H9 (cell line): ENCODE measurements around the gene OR7A10. TPM values are rescaled to one million over a fixed set of nuclear protein-coding genes. Genes with fewer than 3 reads are reported as not detected.

Experiments
- DNase-seq: peaks from one replicate; pipeline ENCODE4 v3.0.0-alpha.2; 2017
- H2AFZ ChIP-seq: one replicate; pipeline ENCODE4 v1.6.1; 2013; ENCODE audit warnings: mild to moderate bottlenecking, low read length, control low read depth, moderate library complexity
- H2AK5ac ChIP-seq: 2 replicates; pipeline ENCODE4 v1.6.1; 2013; ENCODE audit warnings: low read length, control low read depth, mixed read lengths; ENCODE audit not compliant: insufficient read length
- H2BK120ac ChIP-seq: one replicate; pipeline ENCODE4 v1.6.1; 2013; ENCODE audit warnings: low read depth, mild to moderate bottlenecking, low read length, control low read depth, inconsistent platforms; ENCODE audit not compliant: poor library complexity, severe bottlenecking
- H2BK12ac ChIP-seq: 2 replicates; pipeline ENCODE4 v1.6.1; 2013; ENCODE audit warnings: low read length, control low read depth, mixed read lengths, low read depth; ENCODE audit not compliant: insufficient read length
- H2BK15ac ChIP-seq: 2 replicates; pipeline ENCODE4 v1.6.1; 2013; ENCODE audit warnings: low read depth, low read length, control low read depth
- H2BK20ac ChIP-seq: one replicate; pipeline ENCODE4 v1.6.1; 2013; ENCODE audit warnings: low read depth, mild to moderate bottlenecking, low read length, control low read depth, inconsistent platforms; ENCODE audit not compliant: poor library complexity, severe bottlenecking
- H2BK5ac ChIP-seq: 2 replicates; pipeline ENCODE4 v1.6.1; 2013; ENCODE audit warnings: low read length, control low read depth, mixed read lengths; ENCODE audit not compliant: insufficient read length
- H3K14ac ChIP-seq: 2 replicates; pipeline ENCODE4 v1.6.1; 2013; ENCODE audit warnings: low read length, control low read depth; ENCODE audit not compliant: insufficient read depth
- H3K18ac ChIP-seq: 2 replicates; pipeline ENCODE4 v1.6.1; 2013; ENCODE audit warnings: low read depth, mild to moderate bottlenecking, mixed read lengths, low read length, control low read depth; ENCODE audit not compliant: insufficient read length
- H3K23ac ChIP-seq: 2 replicates; pipeline ENCODE4 v1.6.1; 2013; ENCODE audit warnings: low read length, control low read depth, mixed read lengths, low read depth; ENCODE audit not compliant: insufficient read length
- H3K23me2 ChIP-seq: 2 replicates; pipeline ENCODE4 v1.6.1; 2013; ENCODE audit warnings: low read depth, mild to moderate bottlenecking, mixed read lengths, low read length, control low read depth; ENCODE audit not compliant: insufficient read length, poor library complexity, severe bottlenecking
- H3K27ac ChIP-seq: 2 replicates; pipeline ENCODE4 v1.5.1; 2013; ENCODE audit warnings: low read length, control low read depth, mixed read lengths, low read depth; ENCODE audit not compliant: insufficient read length
- H3K27me3 ChIP-seq: 2 replicates; pipeline ENCODE4 v1.6.1; 2013; ENCODE audit warnings: low read length, control low read depth, inconsistent platforms; ENCODE audit not compliant: insufficient read depth
- H3K4ac ChIP-seq: 2 replicates; pipeline ENCODE4 v1.6.1; 2013; ENCODE audit warnings: low read depth, mild to moderate bottlenecking, control low read depth, inconsistent platforms, low read length, moderate library complexity
- H3K4me1 ChIP-seq: 2 replicates; pipeline ENCODE4 v1.6.1; 2013; ENCODE audit warnings: low read length, control low read depth, inconsistent platforms; ENCODE audit not compliant: insufficient read depth
- H3K4me2 ChIP-seq: 2 replicates; pipeline ENCODE4 v1.6.1; 2013; ENCODE audit warnings: low read length, control low read depth, mixed read lengths; ENCODE audit not compliant: insufficient read length, insufficient read depth
- H3K56ac ChIP-seq: 2 replicates; pipeline ENCODE4 v1.6.1; 2013; ENCODE audit warnings: low read depth, mild to moderate bottlenecking, mixed read lengths, low read length, control low read depth; ENCODE audit not compliant: insufficient read length
- H3K79me1 ChIP-seq: 2 replicates; pipeline ENCODE4 v1.6.1; 2013; ENCODE audit warnings: low read depth, mild to moderate bottlenecking, moderate library complexity, low read length, control low read depth, inconsistent platforms; ENCODE audit not compliant: insufficient read depth, poor library complexity, severe bottlenecking
- H3K79me2 ChIP-seq: 2 replicates; pipeline ENCODE4 v1.6.1; 2013; ENCODE audit warnings: low read length, control low read depth, inconsistent platforms; ENCODE audit not compliant: insufficient read depth
- H3K9ac ChIP-seq: 2 replicates; pipeline ENCODE4 v1.6.1; 2013; ENCODE audit warnings: low read length, control low read depth, mixed read lengths; ENCODE audit not compliant: insufficient read length; ENCODE audit errors: extremely low read depth
- H3K9me3 ChIP-seq: one replicate; pipeline ENCODE4 v1.6.1; 2013; ENCODE audit warnings: low read depth, low read length, inconsistent platforms; ENCODE audit not compliant: control insufficient read depth
- H3T11ph ChIP-seq: one replicate; pipeline ENCODE4 v1.6.1; 2013; ENCODE audit warnings: mild to moderate bottlenecking, low read length, control low read depth, inconsistent platforms
- H4K20me1 ChIP-seq: one replicate; pipeline ENCODE4 v1.6.1; 2013; ENCODE audit not compliant: control insufficient read depth, insufficient read length, insufficient read depth
- H4K5ac ChIP-seq: 2 replicates; pipeline ENCODE4 v1.6.1; 2013; ENCODE audit warnings: low read depth, mild to moderate bottlenecking, mixed read lengths, low read length, control low read depth; ENCODE audit not compliant: insufficient read length
- H4K8ac ChIP-seq: replicated peaks from 2 replicates; pipeline ENCODE4 v1.6.1; 2013; ENCODE audit warnings: low read length, control low read depth, mixed read lengths, low read depth; ENCODE audit not compliant: insufficient read length
- H4K91ac ChIP-seq: 2 replicates; pipeline ENCODE4 v1.6.1; 2013; ENCODE audit warnings: low read depth, mild to moderate bottlenecking, moderate library complexity, mixed read lengths, low read length, control low read depth; ENCODE audit not compliant: insufficient read length
- H3K27ac Mint-ChIP-seq, 3 experiments: 2 replicates in 2 of 3; 3 replicates in 1 of 3; pipeline ENCODE4 v1.8.0; 2020 to 2021; ENCODE audit warnings: mixed read lengths in 3 of 3, mild to moderate bottlenecking in 1 of 3, moderate library complexity in 1 of 3
- H3K27me3 Mint-ChIP-seq: 2 replicates; pipeline ENCODE4 v1.8.0; 2021; ENCODE audit warnings: low read depth, mild to moderate bottlenecking, moderate library complexity, mixed read lengths
- H3K36me3 Mint-ChIP-seq, 3 experiments: 2 replicates in 2 of 3; 3 replicates in 1 of 3; pipeline ENCODE4 v1.8.0; 2020 to 2021; ENCODE audit warnings: low read depth in 3 of 3, mixed read lengths in 3 of 3; ENCODE audit not compliant: insufficient read depth in 1 of 3
- H3K4me1 Mint-ChIP-seq, 2 experiments: 2 replicates each; pipeline ENCODE4 v1.8.0; 2020; ENCODE audit warnings: mixed read lengths in 2 of 2
- H3K4me3 Mint-ChIP-seq, 2 experiments: 2 replicates in 1 of 2; 3 replicates in 1 of 2; pipeline ENCODE4 v1.8.0; 2020 to 2021; ENCODE audit warnings: mild to moderate bottlenecking in 2 of 2, mixed read lengths in 2 of 2, moderate library complexity in 1 of 2
- H3K9me3 Mint-ChIP-seq, 2 experiments: 2 replicates in 1 of 2; 3 replicates in 1 of 2; pipeline ENCODE4 v1.8.0; 2020; ENCODE audit warnings: mild to moderate bottlenecking in 2 of 2, mixed read lengths in 2 of 2, moderate library complexity in 1 of 2
- WGBS: extraction: QIAGEN DNeasy Blood & Tissue Kit; methylation state at CpG from one replicate; pipeline ENCODE4 v1.1.7; 2013; ENCODE audit warnings: missing lambda C conversion rate, low lambda C conversion rate, mixed read lengths; ENCODE audit not compliant: insufficient read length; ENCODE audit errors: extremely low coverage; 5-methylcytosine and 5-hydroxymethylcytosine counted together
- total RNA-seq: library from RNA; stranded (reverse); gene quantifications from 2 replicates; pipeline ENCODE4 v1.2.1, GENCODE V29; 2021
- TF ChIP-seq, protein P1 (sequence below): fragments of 200-600 bp; sonication (generic); conservative IDR thresholded peaks from 3 replicates; pipeline ENCODE4 v1.8.0; 2021; ENCODE audit warnings: antibody characterized with exemption, mild to moderate bottlenecking

The OR7A10 gene
- total RNA-seq, 1 experiment from 2014 or later = not detected

DNA sequence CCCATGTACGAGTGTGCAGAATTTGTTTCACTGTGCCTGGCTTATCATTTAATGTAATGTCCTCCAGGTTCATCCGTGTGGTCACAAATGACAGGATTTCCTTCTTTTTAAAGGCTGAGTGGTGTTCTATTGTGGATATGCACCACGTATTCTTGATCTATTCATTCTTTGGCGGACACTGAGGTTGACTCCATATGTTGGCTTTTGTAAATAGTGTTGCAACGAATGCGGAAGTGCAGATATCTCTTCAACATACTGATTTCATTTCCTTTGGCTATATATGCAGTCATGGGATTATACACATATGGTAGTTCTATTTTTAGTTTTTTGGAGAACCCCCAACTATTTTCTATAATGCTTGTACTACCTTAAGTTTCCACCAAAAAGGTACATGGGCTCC is 26.8 kb downstream of the OR7A10 start:
- peaks cover 0 to 21% (median 0%) of the 10 kb centered on the region in 3 experiments; a peak in 2 of 7 replicates for H3K36me3 Mint-ChIP-seq
- TF ChIP-seq, protein P1, sequence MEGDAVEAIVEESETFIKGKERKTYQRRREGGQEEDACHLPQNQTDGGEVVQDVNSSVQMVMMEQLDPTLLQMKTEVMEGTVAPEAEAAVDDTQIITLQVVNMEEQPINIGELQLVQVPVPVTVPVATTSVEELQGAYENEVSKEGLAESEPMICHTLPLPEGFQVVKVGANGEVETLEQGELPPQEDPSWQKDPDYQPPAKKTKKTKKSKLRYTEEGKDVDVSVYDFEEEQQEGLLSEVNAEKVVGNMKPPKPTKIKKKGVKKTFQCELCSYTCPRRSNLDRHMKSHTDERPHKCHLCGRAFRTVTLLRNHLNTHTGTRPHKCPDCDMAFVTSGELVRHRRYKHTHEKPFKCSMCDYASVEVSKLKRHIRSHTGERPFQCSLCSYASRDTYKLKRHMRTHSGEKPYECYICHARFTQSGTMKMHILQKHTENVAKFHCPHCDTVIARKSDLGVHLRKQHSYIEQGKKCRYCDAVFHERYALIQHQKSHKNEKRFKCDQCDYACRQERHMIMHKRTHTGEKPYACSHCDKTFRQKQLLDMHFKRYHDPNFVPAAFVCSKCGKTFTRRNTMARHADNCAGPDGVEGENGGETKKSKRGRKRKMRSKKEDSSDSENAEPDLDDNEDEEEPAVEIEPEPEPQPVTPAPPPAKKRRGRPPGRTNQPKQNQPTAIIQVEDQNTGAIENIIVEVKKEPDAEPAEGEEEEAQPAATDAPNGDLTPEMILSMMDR = no peak
- no CpG with 5 or more reads among the region's 6 CpGs for WGBS

More for the DNA sequence above, 26.8 kb downstream of the OR7A10 start:
- no peak overlapping the region for H3T11ph ChIP-seq
- no peak overlapping the region for H2AFZ ChIP-seq
- H3K23ac ChIP-seq = no peak overlapping the region
- no peak overlapping the region for H3K27ac Mint-ChIP-seq
- H2BK15ac ChIP-seq = no peak overlapping the region
- no peak overlapping the region for H3K4me2 ChIP-seq
- H3K4me1 ChIP-seq = no peaks in the 10 kb centered on the region
- H3K9ac ChIP-seq = no peak overlapping the region
- H3K9me3 Mint-ChIP-seq = peaks cover 48 to 97% of the 10 kb centered on the region in 2 experiments
- H4K8ac ChIP-seq = no peak overlapping the region
- H2BK5ac ChIP-seq = no peak overlapping the region
- H3K14ac ChIP-seq = no peak overlapping the region
- no peaks in the 10 kb centered on the region for H3K23me2 ChIP-seq
- no peaks in the 10 kb centered on the region for H4K20me1 ChIP-seq
- no peaks in the 10 kb centered on the region for H3K27me3 ChIP-seq
- no peaks in the 10 kb centered on the region for H3K79me1 ChIP-seq
- no peaks in the 10 kb centered on the region for H3K79me2 ChIP-seq
- no peak overlapping the region for H3K18ac ChIP-seq
- no peak for DNase-seq
- no peaks in the 10 kb centered on the region for H3K9me3 ChIP-seq
- no peak overlapping the region for H3K27ac ChIP-seq
- H4K91ac ChIP-seq = no peak overlapping the region
- no peak overlapping the region for H2AK5ac ChIP-seq
- no peak overlapping the region for H2BK12ac ChIP-seq
- no peak overlapping the region for H2BK20ac ChIP-seq
- no peak overlapping the region for H3K56ac ChIP-seq
- H4K5ac ChIP-seq = no peak overlapping the region
- no peak overlapping the region for H2BK120ac ChIP-seq
- no peak overlapping the region for H3K4ac ChIP-seq
- H3K4me3 Mint-ChIP-seq = no peak overlapping the region
- H3K27me3 Mint-ChIP-seq = no peaks in the 10 kb centered on the region; the same call in 1 of the 2 replicates
- no peaks in the 10 kb centered on the region for H3K4me1 Mint-ChIP-seq
